ENCODE data around the gene ST6GAL2.

- TF ChIP-seq, protein P1, sequence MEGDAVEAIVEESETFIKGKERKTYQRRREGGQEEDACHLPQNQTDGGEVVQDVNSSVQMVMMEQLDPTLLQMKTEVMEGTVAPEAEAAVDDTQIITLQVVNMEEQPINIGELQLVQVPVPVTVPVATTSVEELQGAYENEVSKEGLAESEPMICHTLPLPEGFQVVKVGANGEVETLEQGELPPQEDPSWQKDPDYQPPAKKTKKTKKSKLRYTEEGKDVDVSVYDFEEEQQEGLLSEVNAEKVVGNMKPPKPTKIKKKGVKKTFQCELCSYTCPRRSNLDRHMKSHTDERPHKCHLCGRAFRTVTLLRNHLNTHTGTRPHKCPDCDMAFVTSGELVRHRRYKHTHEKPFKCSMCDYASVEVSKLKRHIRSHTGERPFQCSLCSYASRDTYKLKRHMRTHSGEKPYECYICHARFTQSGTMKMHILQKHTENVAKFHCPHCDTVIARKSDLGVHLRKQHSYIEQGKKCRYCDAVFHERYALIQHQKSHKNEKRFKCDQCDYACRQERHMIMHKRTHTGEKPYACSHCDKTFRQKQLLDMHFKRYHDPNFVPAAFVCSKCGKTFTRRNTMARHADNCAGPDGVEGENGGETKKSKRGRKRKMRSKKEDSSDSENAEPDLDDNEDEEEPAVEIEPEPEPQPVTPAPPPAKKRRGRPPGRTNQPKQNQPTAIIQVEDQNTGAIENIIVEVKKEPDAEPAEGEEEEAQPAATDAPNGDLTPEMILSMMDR (IDR thresholded peaks at IDR 0.05) = no peak
- no peak for TF ChIP-seq POLR2A (IDR thresholded peaks at IDR 0.05)
Measured at GRCh38 chr2:106885971-106886915, at the start of gene ST6GAL2.

All from lower leg skin (tissue), 3 donors.